ENCODE data around the gene JPH2. TPM values are rescaled to one million over a fixed set of nuclear protein-coding genes. Genes with fewer than 3 reads are reported as not detected.

Gene JPH2
- total and polyA plus RNA-seq, 10 of the 15 experiments (the other 5 are each of a cell fraction or from before 2014, with no cell fraction given) = 0.16 TPM; not detected in 9

DNA sequence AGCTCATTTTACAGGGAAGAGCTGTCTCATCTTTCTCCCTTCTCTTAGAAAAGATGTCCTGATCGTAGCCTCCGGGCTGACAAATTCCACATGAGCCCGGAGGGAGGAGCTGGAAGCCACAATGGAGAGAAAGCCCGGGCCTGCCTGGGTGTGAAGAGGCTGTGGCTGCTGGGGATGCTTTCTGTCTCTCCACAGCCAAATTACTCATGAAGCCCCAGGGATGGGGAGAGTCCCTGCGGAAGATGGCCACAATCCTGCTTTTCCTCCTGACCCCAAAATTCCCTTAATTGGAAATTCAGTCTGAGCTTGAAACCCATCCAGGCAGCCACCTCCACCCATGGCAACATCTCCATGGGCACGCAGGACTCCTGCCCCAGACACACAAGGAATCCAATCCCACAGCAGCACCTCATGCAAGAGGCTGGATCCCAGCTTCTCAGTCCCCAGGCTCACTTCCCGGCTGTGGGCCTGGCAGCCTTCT lies 32.4 kb downstream of the JPH2 start (continued):
- TF ChIP-seq MXI1 (IDR thresholded peaks at IDR 0.05; ENCODE audit: low read depth, low read length) (no peak), RUNX3 (IDR thresholded peaks at IDR 0.05; ENCODE audit: low read length) (no peak)
- TF ChIP-seq, protein P1, sequence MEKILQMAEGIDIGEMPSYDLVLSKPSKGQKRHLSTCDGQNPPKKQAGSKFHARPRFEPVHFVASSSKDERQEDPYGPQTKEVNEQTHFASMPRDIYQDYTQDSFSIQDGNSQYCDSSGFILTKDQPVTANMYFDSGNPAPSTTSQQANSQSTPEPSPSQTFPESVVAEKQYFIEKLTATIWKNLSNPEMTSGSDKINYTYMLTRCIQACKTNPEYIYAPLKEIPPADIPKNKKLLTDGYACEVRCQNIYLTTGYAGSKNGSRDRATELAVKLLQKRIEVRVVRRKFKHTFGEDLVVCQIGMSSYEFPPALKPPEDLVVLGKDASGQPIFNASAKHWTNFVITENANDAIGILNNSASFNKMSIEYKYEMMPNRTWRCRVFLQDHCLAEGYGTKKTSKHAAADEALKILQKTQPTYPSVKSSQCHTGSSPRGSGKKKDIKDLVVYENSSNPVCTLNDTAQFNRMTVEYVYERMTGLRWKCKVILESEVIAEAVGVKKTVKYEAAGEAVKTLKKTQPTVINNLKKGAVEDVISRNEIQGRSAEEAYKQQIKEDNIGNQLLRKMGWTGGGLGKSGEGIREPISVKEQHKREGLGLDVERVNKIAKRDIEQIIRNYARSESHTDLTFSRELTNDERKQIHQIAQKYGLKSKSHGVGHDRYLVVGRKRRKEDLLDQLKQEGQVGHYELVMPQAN (conservative IDR thresholded peaks at IDR 0.05) = no peak

- Histone ChIP-seq H3K4me3 (no peak overlapping the region), H3K27ac (ENCODE audit: control insufficient read depth, insufficient read depth) (no peak overlapping the region), H3K9ac (ENCODE audit: control insufficient read depth, insufficient read depth, low read length) (no peak overlapping the region), H4K20me1 (ENCODE audit: control insufficient read depth, insufficient read depth) (no peaks in the 10 kb centered on the region), H3K4me1 (ENCODE audit: control insufficient read depth, insufficient read depth, low read length) (no peaks in the 10 kb centered on the region), H3K27me3 (replicated peaks in 1 of 2; ENCODE audit: control insufficient read depth in 2 of 2, insufficient read depth in 2 of 2, low read length in 1 of 2) (peaks cover 0 to 3% of the 10 kb centered on the region in 2 experiments; a peak in 1 of 4 replicates), H3K36me3 (ENCODE audit: control insufficient read depth in 2 of 2, insufficient read depth in 2 of 2, low read length in 1 of 2) (no peaks in the 10 kb centered on the region), H3K4me2 (ENCODE audit: control insufficient read depth, insufficient read depth) (no peak overlapping the region), H2AFZ (ENCODE audit: control insufficient read depth, low read depth, low read length) (no peak overlapping the region), H3K9me3 (replicated peaks; ENCODE audit: control insufficient read depth, insufficient read depth, low read length) (no peaks in the 10 kb centered on the region), H3K79me2 (ENCODE audit: control insufficient read depth, insufficient read depth, low read length) (no peaks in the 10 kb centered on the region)
- 28% methylated on average over 6 of the region's 6 CpGs for WGBS (ENCODE audit: insufficient coverage, insufficient replicate concordance, low lambda C conversion rate, missing lambda C conversion rate)
- peak; percentile 37; the same call in 1 of the 3 replicates for ATAC-seq
- BruUV-seq (replicated peaks) = no TSS peak
- intact Hi-C loops (cut with micrococcal nuclease; ENCODE audit: unreplicated experiment) (no loop called here), in situ Hi-C loops (cut with MboI) (no loop called here)
- DNase-seq (ENCODE audit: low read depth, low spot score) = no peak
- ChIA-PET SMC1A (ENCODE audit: uncharacterized antibody, unreplicated experiment) (interaction anchor here (0.8 to 1.6 kb wide), 2 partner anchors 14 to 19 kb away, joined by 3 to 4 read pairs; no protein-coding TSS in a partner anchor), CTCF (no interaction called here), RAD21 (ENCODE audit: unreplicated experiment) (no interaction called here), POLR2A (no interaction called here)
- FAIRE-seq = no peak
- TF ChIP-seq NBN (IDR thresholded peaks at IDR 0.05) (no peak), SREBF1 (IDR thresholded peaks at IDR 0.05; ENCODE audit: low read length) (no peak), MYB (IDR thresholded peaks at IDR 0.05; ENCODE audit: borderline replicate concordance, low read depth, low read length) (no peak), BCL3 (IDR thresholded peaks at IDR 0.05; ENCODE audit: borderline replicate concordance, insufficient read depth, low read depth, low read length, poor library complexity, severe bottlenecking) (no peak), KDM1A (IDR thresholded peaks at IDR 0.05; ENCODE audit: borderline replicate concordance) (no peak), ZNF622 (IDR thresholded peaks at IDR 0.05) (no peak), TCF12 (IDR thresholded peaks at IDR 0.05; ENCODE audit: low read depth, low read length) (no peak), IRF5 (IDR thresholded peaks at IDR 0.05; ENCODE audit: borderline replicate concordance) (no peak), TAF1 (IDR thresholded peaks at IDR 0.05; ENCODE audit: borderline replicate concordance, low read depth, low read length) (no peak)
- TF ChIP-seq, protein P2, sequence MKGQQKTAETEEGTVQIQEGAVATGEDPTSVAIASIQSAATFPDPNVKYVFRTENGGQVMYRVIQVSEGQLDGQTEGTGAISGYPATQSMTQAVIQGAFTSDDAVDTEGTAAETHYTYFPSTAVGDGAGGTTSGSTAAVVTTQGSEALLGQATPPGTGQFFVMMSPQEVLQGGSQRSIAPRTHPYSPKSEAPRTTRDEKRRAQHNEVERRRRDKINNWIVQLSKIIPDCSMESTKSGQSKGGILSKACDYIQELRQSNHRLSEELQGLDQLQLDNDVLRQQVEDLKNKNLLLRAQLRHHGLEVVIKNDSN (IDR thresholded peaks at IDR 0.05; ENCODE audit: borderline replicate concordance, extremely low read length, insufficient read depth, low read depth, low read length) = no peak
Observed at GRCh38 chr20:44153636-44154043, 33.3 kb downstream of the JPH2 start.

Measured in GM12878 (cell line).